D721Med (cell line): Measurements from ENCODE around the gene PRKG1.

ENCODE experiments used
- DNase-seq: peaks from one replicate; pipeline ENCODE4 v3.0.0; 2011; ENCODE audit warnings: low spot score; ENCODE audit not compliant: insufficient read length
- FAIRE-seq: peaks from 2 replicates; lab custom pipeline; 2011; peaks lifted over from hg19 to GRCh38; lab: Jason Lieb, UNC
- TF ChIP-seq, protein P1 (sequence below): IDR thresholded peaks from 2 replicates; pipeline ENCODE4 v1.5.1; 2012; ENCODE audit warnings: mild to moderate bottlenecking, control low read depth; ENCODE audit not compliant: insufficient read depth; ENCODE audit errors: missing control alignments

The PRKG1 gene

DNA sequence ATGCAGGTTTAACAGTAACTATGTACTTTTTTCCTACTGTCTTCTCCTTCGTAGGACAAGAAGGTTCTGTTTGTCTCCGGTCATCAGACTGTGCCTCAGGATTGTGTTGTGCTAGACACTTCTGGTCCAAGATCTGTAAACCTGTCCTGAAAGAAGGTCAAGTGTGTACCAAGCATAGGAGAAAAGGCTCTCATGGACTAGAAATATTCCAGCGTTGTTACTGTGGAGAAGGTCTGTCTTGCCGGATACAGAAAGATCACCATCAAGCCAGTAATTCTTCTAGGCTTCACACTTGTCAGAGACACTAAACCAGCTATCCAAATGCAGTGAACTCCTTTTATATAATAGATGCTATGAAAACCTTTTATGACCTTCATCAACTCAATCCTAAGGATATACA lies 1242.2 kb downstream of the PRKG1 start:
- no peak for FAIRE-seq
- TF ChIP-seq, protein P1, sequence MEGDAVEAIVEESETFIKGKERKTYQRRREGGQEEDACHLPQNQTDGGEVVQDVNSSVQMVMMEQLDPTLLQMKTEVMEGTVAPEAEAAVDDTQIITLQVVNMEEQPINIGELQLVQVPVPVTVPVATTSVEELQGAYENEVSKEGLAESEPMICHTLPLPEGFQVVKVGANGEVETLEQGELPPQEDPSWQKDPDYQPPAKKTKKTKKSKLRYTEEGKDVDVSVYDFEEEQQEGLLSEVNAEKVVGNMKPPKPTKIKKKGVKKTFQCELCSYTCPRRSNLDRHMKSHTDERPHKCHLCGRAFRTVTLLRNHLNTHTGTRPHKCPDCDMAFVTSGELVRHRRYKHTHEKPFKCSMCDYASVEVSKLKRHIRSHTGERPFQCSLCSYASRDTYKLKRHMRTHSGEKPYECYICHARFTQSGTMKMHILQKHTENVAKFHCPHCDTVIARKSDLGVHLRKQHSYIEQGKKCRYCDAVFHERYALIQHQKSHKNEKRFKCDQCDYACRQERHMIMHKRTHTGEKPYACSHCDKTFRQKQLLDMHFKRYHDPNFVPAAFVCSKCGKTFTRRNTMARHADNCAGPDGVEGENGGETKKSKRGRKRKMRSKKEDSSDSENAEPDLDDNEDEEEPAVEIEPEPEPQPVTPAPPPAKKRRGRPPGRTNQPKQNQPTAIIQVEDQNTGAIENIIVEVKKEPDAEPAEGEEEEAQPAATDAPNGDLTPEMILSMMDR = no peak

DNA sequence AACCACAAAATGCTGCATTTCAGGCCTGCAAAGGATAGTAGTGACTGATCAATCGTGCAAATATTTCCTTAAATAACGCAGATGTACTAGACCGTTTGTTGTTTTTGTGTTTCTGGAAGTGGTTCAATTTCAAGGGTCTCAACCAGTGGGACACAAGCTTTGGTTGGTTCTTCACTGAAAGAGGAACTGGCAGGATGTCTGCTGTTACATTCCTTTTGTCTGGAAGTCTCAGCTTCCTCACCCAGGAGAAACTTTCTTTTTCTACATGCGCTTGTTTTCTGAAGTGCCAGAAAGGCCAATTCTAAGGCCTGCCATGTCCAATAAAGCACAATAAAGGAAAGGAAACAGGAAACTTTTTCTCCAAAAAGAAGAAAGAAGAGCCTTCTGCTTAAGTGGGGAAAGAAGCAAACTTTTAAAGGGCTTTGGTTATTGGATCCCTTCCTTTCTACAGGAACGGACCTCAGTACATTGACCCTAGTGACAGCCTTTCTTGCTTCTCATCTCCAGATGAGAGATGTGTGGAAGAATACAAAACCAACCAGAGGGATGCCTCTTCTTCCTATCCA lies 1243.9 kb downstream of the PRKG1 start:
- DNase-seq (no peak), FAIRE-seq (no peak)
- TF ChIP-seq, protein P1 = no peak

More for the DNA sequence above, 1242.2 kb downstream of the PRKG1 start:
- DNase-seq = no peak

DNA sequence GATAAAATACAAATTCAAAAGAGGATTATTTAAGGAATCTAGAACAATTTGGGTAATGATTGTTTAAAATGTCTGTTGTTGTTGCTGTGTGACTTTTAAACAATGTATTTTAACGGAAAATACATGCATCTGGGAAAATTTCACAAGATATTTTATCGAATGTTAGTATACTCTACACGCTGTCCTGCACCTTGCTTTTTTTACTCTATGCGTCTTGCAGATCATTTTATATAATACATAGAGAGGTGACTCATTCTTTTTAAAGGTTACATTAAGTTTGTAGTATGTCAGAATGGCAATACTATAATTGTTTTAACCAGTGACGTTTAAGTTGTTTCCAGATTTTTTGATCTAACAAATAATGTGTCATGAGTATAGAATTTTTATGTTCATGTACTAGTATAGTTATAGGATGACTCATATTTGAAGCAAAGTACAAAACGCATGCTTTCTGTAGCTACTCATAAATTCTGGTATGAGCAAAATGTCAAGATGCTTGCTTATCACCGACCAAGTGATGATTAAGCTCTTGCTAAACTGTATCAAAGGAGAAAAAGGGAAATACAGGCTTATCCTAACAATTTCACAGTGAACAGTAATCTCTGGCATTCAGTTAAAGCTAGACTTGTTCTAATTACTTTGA lies 1244.7 kb downstream of the PRKG1 start:
- DNase-seq = no peak
- TF ChIP-seq, protein P1 = no peak
- FAIRE-seq = no peak

DNA sequence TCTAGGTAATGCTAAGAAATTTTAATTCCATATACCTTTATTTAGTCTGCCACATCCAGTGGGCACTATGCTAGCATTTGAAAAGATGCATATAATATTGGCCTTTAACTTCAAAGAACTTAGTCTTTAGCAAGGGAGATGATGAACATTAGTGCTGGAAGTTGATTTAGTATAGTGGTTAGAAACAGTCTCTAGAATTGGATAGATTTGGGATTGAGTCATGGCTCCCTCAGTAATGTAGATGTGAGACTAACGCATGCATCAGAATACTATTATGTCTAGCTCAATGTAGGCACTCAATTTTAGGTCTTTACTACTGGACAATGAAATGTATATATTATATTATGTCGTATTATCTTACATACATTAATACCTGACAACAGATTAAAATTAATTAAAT lies 1245.6 kb downstream of the PRKG1 start:
- DNase-seq (no peak), FAIRE-seq (no peak)
- TF ChIP-seq, protein P1 = no peak

DNA sequence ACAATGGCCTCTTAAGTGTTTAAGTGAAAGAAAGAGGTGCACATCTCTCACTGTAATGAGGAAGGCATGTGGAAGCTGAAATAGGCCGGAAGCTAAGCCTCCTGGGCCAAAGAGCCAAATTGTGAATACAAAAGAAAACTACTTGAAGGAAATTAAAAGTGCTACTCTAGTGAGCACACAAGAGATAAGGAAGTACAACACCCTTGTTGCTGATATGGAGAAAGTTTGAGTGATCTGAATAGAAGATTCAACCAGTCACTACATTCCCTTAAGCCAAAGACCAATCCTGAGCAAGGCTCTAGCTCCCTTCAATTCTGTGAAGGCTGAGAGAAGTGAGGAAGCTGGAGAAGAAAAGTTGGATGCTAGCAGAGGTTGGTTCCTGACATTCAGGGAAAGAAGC lies 1248.0 kb downstream of the PRKG1 start:
- DNase-seq (no peak), FAIRE-seq (no peak)
- TF ChIP-seq, protein P1 = no peak

DNA sequence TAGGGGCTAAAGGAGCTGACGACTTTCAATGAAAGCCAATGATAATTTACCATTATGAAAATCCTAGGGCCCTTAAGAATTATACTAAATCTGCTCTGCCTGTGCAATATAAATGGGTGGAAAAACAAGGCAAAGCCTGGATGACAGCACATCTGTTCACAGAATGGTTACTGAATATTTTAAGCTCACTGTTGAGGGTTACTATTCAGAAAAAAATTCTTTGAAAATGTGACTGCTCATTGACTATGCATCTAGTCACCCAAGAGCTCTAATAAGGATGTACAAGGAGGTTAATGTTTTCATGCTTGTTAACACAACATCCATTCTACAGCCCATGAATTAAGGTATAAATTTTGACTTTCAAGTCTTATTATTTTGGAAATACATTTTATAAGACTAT lies 1248.6 kb downstream of the PRKG1 start:
- DNase-seq (no peak), FAIRE-seq (no peak)
- TF ChIP-seq, protein P1 = no peak

DNA sequence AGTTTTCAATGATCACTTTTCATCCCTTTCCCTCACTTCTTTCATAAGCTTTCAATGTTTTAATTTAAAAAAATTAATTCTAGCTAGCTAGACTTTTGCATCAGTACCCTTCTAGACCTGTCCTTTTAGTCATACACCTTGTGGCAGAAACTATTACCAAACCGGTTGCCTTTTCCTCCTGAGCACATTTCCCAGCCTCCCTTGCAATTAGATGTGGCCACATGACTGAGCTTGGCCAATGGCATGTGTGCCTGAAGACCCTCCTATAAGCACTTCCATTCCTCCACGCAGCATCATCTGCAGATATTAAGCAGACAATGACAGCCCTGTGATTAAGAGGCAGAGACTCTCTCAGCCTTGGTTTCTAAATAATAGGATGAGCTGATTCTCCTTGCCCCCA lies 1252.1 kb downstream of the PRKG1 start:
- TF ChIP-seq, protein P1 = no peak

More for the DNA sequence above, 1252.1 kb downstream of the PRKG1 start:
- FAIRE-seq (no peak), DNase-seq (no peak)
